ENCODE data around the gene PTPN5.

Gene PTPN5

DNA sequence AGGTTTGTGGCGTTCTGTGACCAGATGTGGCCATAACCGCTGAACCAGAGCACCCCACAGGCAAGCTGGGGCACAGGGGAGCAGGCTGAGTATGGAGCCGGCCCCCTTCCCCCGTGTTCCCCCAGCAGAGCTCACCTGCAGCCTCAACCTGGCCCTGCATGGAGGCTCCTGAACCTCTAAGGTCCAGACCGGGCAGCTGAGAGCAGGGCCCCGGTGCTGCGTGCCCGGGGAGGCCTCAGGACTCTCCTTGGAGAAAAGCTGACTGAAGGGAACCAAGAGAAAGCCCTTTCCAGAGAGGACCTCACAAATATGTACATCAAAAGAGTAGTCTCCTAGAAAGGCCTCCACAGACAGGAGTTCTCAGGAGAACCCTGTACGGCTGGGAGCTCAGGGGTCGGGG lies 48.2 kb downstream of the PTPN5 start:
- Histone ChIP-seq H3K36me3 (ENCODE audit: control insufficient read depth in 1 of 2, insufficient read depth in 2 of 2, low read length in 2 of 2) (no peaks in the 10 kb centered on the region), H3K79me2 (ENCODE audit: control insufficient read depth, insufficient read depth, low read length, poor library complexity) (no peaks in the 10 kb centered on the region), H3K9me3 (ENCODE audit: insufficient read depth, low read depth, low read length) (no peaks in the 10 kb centered on the region), H4K91ac (ENCODE audit: low read depth, low read length) (no peak overlapping the region), H3K27me3 (ENCODE audit: insufficient read depth, low read length) (no peaks in the 10 kb centered on the region), H4K12ac (ENCODE audit: low read depth, low read length) (no peak overlapping the region), H3K9ac (ENCODE audit: low read length) (no peak overlapping the region), H2BK12ac (ENCODE audit: low read length) (no peak overlapping the region), H3K14ac (ENCODE audit: low read length) (no peak overlapping the region), H3K23ac (ENCODE audit: low read length) (no peak overlapping the region), H2AFZ (ENCODE audit: insufficient read depth, low read length, poor library complexity) (no peak overlapping the region), H4K8ac (ENCODE audit: low read depth, low read length) (no peak overlapping the region), H3K4me2 (ENCODE audit: low read length) (no peak overlapping the region), H3K27ac (ENCODE audit: low read depth, low read length) (no peak overlapping the region), H3K4me1 (ENCODE audit: control insufficient read depth in 1 of 2, insufficient read depth in 2 of 2, low read length in 2 of 2) (no peaks in the 10 kb centered on the region), H2AK5ac (ENCODE audit: low read length) (no peak overlapping the region), H2BK120ac (ENCODE audit: insufficient read depth, low read length, poor library complexity) (no peak overlapping the region), H3K79me1 (ENCODE audit: low read length) (no peaks in the 10 kb centered on the region), H3K18ac (ENCODE audit: low read length) (no peak overlapping the region), H2BK5ac (ENCODE audit: low read depth, low read length, poor library complexity) (no peak overlapping the region), H3K4ac (ENCODE audit: low read depth, low read length) (no peak overlapping the region), H3K4me3 (ENCODE audit: low read depth, low read length) (no peak overlapping the region)
- no peak for DNase-seq
- WGBS (ENCODE audit: extremely low coverage, insufficient coverage, insufficient read length): no CpG with 5 or more reads among the region's 10 CpGs

DNA sequence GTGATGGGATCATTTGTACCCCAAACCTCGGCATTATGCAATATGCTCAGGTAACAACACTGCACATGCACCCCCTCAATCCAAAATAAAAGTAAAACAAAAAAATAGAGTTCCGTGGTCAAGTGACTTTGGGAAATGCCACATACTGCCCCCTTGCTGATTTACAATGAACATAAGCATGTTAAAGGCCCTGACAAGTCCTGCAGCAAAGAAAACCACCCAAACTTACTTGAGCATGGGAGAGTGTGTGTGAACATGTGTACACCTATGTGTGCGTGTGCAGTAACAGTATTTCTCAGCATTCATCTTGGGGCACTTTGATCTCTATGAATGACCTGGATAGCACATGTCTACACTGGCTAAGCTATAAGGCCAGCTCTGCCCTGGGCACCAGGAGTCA lies 49.8 kb downstream of the PTPN5 start:
- Histone ChIP-seq H3K4me1 (ENCODE audit: control insufficient read depth in 1 of 2, insufficient read depth in 2 of 2, low read length in 2 of 2) (no peaks in the 10 kb centered on the region), H2AK5ac (ENCODE audit: low read length) (no peak overlapping the region), H2BK5ac (ENCODE audit: low read depth, low read length, poor library complexity) (no peak overlapping the region), H3K79me1 (ENCODE audit: low read length) (no peaks in the 10 kb centered on the region), H3K27me3 (ENCODE audit: insufficient read depth, low read length) (no peaks in the 10 kb centered on the region), H4K12ac (ENCODE audit: low read depth, low read length) (no peak overlapping the region), H3K4ac (ENCODE audit: low read depth, low read length) (no peak overlapping the region), H3K9ac (ENCODE audit: low read length) (no peak overlapping the region), H3K14ac (ENCODE audit: low read length) (no peak overlapping the region), H2AFZ (ENCODE audit: insufficient read depth, low read length, poor library complexity) (no peak overlapping the region), H3K9me3 (ENCODE audit: insufficient read depth, low read depth, low read length) (no peaks in the 10 kb centered on the region), H3K18ac (ENCODE audit: low read length) (no peak overlapping the region), H4K8ac (ENCODE audit: low read depth, low read length) (no peak overlapping the region), H3K79me2 (ENCODE audit: control insufficient read depth, insufficient read depth, low read length, poor library complexity) (no peaks in the 10 kb centered on the region), H2BK12ac (ENCODE audit: low read length) (no peak overlapping the region), H2BK120ac (ENCODE audit: insufficient read depth, low read length, poor library complexity) (no peak overlapping the region), H3K23ac (ENCODE audit: low read length) (no peak overlapping the region), H4K91ac (ENCODE audit: low read depth, low read length) (no peak overlapping the region), H3K4me2 (ENCODE audit: low read length) (no peak overlapping the region), H3K4me3 (ENCODE audit: low read depth, low read length) (no peak overlapping the region), H3K27ac (ENCODE audit: low read depth, low read length) (no peak overlapping the region), H3K36me3 (ENCODE audit: control insufficient read depth in 1 of 2, insufficient read depth in 2 of 2, low read length in 2 of 2) (no peaks in the 10 kb centered on the region)
- no peak for DNase-seq
- no CpG with 5 or more reads among the region's 3 CpGs for WGBS (ENCODE audit: extremely low coverage, insufficient coverage, insufficient read length)

DNA sequence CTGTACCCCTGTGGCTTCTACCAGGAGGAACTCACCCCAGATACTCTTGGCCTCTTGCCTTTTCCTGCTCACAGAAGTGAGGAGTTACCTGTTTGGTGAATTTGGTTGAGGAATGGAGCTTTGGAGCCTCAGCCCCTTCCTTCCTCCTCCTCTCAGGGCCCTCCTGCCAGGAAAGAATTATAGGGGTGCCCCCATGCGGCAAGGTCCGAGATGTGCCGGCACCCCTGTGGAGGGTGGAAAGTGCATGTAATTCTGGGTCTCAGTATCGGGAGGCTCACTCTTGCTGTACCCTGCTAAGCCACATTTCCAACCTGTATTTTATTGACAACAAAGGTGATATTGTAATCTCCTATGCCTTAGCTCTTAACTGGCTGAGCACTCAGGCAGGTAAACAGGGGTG lies 51.9 kb downstream of the PTPN5 start:
- Histone ChIP-seq H3K4me3 (ENCODE audit: low read depth, low read length) (no peak overlapping the region), H3K18ac (ENCODE audit: low read length) (no peak overlapping the region), H3K27ac (ENCODE audit: low read depth, low read length) (no peak overlapping the region), H2BK120ac (ENCODE audit: insufficient read depth, low read length, poor library complexity) (no peak overlapping the region), H3K9me3 (ENCODE audit: insufficient read depth, low read depth, low read length) (no peaks in the 10 kb centered on the region), H2BK5ac (ENCODE audit: low read depth, low read length, poor library complexity) (no peak overlapping the region), H3K27me3 (ENCODE audit: insufficient read depth, low read length) (no peaks in the 10 kb centered on the region), H2AK5ac (ENCODE audit: low read length) (no peak overlapping the region), H4K12ac (ENCODE audit: low read depth, low read length) (no peak overlapping the region), H2BK12ac (ENCODE audit: low read length) (no peak overlapping the region), H3K79me2 (ENCODE audit: control insufficient read depth, insufficient read depth, low read length, poor library complexity) (no peaks in the 10 kb centered on the region), H2AFZ (ENCODE audit: insufficient read depth, low read length, poor library complexity) (no peak overlapping the region), H3K14ac (ENCODE audit: low read length) (no peak overlapping the region), H3K4me2 (ENCODE audit: low read length) (no peak overlapping the region), H3K79me1 (ENCODE audit: low read length) (no peaks in the 10 kb centered on the region), H3K4me1 (ENCODE audit: control insufficient read depth in 1 of 2, insufficient read depth in 2 of 2, low read length in 2 of 2) (no peaks in the 10 kb centered on the region), H3K23ac (ENCODE audit: low read length) (no peak overlapping the region), H4K8ac (ENCODE audit: low read depth, low read length) (no peak overlapping the region), H3K36me3 (ENCODE audit: control insufficient read depth in 1 of 2, insufficient read depth in 2 of 2, low read length in 2 of 2) (no peaks in the 10 kb centered on the region), H3K9ac (ENCODE audit: low read length) (no peak overlapping the region), H3K4ac (ENCODE audit: low read depth, low read length) (no peak overlapping the region), H4K91ac (ENCODE audit: low read depth, low read length) (no peak overlapping the region)
- WGBS (ENCODE audit: extremely low coverage, insufficient coverage, insufficient read length): no CpG with 5 or more reads among the region's 4 CpGs
- no peak for DNase-seq

DNA sequence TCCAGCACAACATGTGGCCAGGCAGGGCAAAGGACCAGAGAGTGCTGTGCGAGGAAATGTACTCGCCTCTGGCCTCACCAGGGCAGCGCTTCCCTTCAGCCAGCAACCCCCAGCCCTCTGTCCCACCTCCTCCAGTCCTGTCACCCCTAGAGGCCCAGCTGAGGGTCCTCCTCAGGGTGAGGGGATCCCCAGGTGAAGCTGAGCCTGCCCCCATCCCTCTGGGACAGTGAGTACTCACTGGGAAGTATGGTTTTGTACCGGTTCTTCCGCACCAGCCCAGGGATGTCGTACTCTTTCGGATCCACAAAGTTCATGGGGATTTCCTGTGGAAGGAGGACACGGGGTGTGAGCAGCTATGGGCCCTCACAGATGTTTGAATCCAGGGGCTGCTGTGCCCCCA lies 54.0 kb downstream of the PTPN5 start:
- H2BK120ac ChIP-seq (ENCODE audit: insufficient read depth, low read length, poor library complexity): no peak overlapping the region
- H2BK12ac ChIP-seq (ENCODE audit: low read length): no peak overlapping the region
- H3K4me2 ChIP-seq (ENCODE audit: low read length): no peak overlapping the region
- H4K91ac ChIP-seq (ENCODE audit: low read depth, low read length): no peak overlapping the region
- H2AFZ ChIP-seq (ENCODE audit: insufficient read depth, low read length, poor library complexity): no peak overlapping the region
- no peak overlapping the region for H3K18ac ChIP-seq (ENCODE audit: low read length)
- H3K4me1 ChIP-seq (ENCODE audit: control insufficient read depth in 1 of 2, insufficient read depth in 2 of 2, low read length in 2 of 2): no peaks in the 10 kb centered on the region
- H4K12ac ChIP-seq (ENCODE audit: low read depth, low read length): no peak overlapping the region
- no peak overlapping the region for H2BK5ac ChIP-seq (ENCODE audit: low read depth, low read length, poor library complexity)
- no peak overlapping the region for H3K27ac ChIP-seq (ENCODE audit: low read depth, low read length)
- no peaks in the 10 kb centered on the region for H3K79me2 ChIP-seq (ENCODE audit: control insufficient read depth, insufficient read depth, low read length, poor library complexity)
- no peak overlapping the region for H3K4ac ChIP-seq (ENCODE audit: low read depth, low read length)
- H3K27me3 ChIP-seq (ENCODE audit: insufficient read depth, low read length): no peaks in the 10 kb centered on the region
- WGBS (ENCODE audit: extremely low coverage, insufficient coverage, insufficient read length): no CpG with 5 or more reads among the region's 8 CpGs
- no peak overlapping the region for H3K9ac ChIP-seq (ENCODE audit: low read length)
- H3K4me3 ChIP-seq (ENCODE audit: low read depth, low read length): no peak overlapping the region
- no peaks in the 10 kb centered on the region for H3K36me3 ChIP-seq (ENCODE audit: control insufficient read depth in 1 of 2, insufficient read depth in 2 of 2, low read length in 2 of 2)
- no peaks in the 10 kb centered on the region for H3K79me1 ChIP-seq (ENCODE audit: low read length)
- no peak overlapping the region for H3K14ac ChIP-seq (ENCODE audit: low read length)
- no peak overlapping the region for H3K23ac ChIP-seq (ENCODE audit: low read length)
- H4K8ac ChIP-seq (ENCODE audit: low read depth, low read length): no peak overlapping the region
- no peak overlapping the region for H2AK5ac ChIP-seq (ENCODE audit: low read length)
- no peaks in the 10 kb centered on the region for H3K9me3 ChIP-seq (ENCODE audit: insufficient read depth, low read depth, low read length)
- DNase-seq: no peak
